HL-60 (cell line): ENCODE measurements around the gene ARL5C.

Source experiments
- CTCF ChIP-seq: IDR thresholded peaks from one replicate; pipeline ENCODE4 v1.5.1; 2011; ENCODE audit warnings: low read length, control low read depth, inconsistent platforms; ENCODE audit not compliant: insufficient read depth
- GABPA ChIP-seq: IDR thresholded peaks from 2 replicates; pipeline ENCODE4 v1.6.1; 2012; ENCODE audit warnings: low read depth
- POLR2AphosphoS5 ChIP-seq: IDR thresholded peaks from 2 replicates; pipeline ENCODE4 v1.6.1; 2012; ENCODE audit warnings: low read depth
- REST ChIP-seq: IDR thresholded peaks from 2 replicates; pipeline ENCODE4 v1.6.1; 2012; ENCODE audit warnings: low read depth; ENCODE audit not compliant: insufficient replicate concordance
- SPI1 ChIP-seq: IDR thresholded peaks from 2 replicates; pipeline ENCODE4 v1.6.1; 2012; ENCODE audit warnings: low read depth, mild to moderate bottlenecking, borderline replicate concordance

DNA sequence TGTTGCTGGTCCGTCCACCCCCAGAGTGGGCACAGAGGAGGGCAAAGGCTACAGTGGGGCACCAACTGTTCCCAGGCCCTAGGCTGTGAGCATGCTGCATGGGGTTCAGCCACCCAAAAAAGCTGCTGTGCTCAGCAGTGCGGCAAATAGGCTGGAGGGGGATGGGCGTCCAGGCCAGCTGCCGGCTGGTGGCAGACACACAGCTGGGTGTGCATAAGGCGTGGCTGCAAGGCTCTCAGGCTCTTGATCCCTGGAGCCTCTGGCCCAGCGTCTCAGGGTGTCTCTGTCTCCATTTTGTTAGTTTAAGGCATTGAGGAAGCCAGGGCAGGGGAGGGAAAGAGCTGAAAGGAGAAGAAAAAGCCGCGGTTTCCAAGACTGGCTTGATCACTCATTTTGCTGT, 42.9 kb upstream of the ARL5C start:
- TF ChIP-seq CTCF (no peak), POLR2AphosphoS5 (peak; percentile 36; the same call in 1 of the 2 replicates), REST (no peak), GABPA (no peak), SPI1 (no peak)
